Activated CD4-positive, alpha-beta T cell treated with anti-CD3 and anti-CD28 coated beads for 4 hours (primary cell): ENCODE measurements around the gene HLA-G.
"Not testable (repeated sequence)": the region's sequence is repeated elsewhere in the genome, so short reads cannot be mapped to it uniquely, and the experiment has no call there.

Experiments
- DNase-seq, 2 donors: peaks; one replicate each; pipeline ENCODE4 v3.0.0-alpha.2; 2020

HLA-G gene

DNA sequence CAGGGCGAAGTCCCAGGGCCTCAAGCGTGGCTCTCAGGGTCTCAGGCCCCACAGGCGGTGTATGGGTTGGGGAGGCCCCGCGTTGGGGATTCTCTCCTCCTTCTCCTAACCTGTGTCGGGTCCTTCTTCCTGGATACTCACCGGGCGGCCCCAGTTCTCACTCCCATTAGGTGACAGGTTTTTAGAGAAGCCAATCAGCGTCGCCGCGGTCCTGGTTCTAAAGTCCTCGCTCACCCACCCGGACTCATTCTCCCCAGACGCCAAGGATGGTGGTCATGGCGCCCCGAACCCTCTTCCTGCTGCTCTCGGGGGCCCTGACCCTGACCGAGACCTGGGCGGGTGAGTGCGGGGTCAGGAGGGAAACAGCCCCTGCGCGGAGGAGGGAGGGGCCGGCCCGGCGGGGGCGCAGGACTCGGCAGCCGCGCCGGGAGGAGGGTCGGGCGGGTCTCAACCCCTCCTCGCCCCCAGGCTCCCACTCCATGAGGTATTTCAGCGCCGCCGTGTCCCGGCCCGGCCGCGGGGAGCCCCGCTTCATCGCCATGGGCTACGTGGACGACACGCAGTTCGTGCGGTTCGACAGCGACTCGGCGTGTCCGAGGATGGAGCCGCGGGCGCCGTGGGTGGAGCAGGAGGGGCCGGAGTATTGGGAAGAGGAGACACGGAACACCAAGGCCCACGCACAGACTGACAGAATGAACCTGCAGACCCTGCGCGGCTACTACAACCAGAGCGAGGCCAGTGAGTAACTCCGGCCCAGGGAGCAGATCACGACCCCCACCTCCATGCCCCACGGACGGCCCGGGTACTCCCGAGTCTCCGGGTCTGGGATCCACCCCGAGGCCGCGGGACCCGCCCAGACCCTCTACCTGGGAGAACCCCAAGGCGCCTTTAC lies at the start of gene HLA-G:
Gene HLA-G (plus strand): TSS at position 247 of the 892 bp plus-strand sequence. CDS start 20 bp downstream, at position 267.
- no peak for DNase-seq

GRCh38 chr6:29780019-29780698 lies 47.5 kb upstream of the HLA-G start:
- not testable (repeated sequence) for DNase-seq

DNA sequence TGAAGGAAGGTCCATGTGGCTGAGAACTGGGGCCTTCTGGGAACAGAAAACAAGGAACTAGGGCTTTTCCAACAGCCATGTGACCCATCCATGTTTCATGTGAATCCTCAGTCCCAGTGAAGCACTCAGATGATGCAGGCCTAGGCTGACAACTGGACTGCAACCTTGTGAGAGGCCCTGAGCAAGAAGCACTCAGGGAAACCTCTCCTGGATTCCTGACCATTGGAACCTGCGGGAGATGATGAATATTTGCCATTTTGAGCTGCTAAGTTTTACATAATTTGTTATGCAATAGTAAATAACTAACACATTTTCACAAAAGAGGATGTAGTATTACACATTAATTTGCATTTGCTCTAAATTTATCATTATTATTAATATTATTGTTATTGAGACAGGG lies 38.4 kb upstream of the HLA-G start:
- DNase-seq: no peak

DNA sequence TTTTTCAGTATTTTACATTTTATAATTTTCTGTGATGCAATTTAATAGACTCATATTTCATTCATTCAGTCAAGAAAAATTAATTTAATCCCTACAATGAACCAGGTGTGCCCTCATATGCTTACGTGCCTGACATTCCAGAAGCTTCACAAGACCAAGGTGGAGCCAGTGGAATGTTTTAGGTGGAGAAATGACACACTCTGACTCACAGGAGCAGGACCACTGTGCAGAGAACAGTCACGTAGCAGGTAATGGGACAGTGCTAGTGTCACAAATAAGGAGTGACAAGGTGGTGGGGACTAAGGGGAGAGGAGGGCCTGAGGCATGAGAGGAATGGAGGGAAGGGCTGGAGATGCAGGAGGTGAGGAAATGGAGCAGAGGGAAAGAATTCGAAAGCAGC lies 37.0 kb upstream of the HLA-G start:
- no peak for DNase-seq

DNA sequence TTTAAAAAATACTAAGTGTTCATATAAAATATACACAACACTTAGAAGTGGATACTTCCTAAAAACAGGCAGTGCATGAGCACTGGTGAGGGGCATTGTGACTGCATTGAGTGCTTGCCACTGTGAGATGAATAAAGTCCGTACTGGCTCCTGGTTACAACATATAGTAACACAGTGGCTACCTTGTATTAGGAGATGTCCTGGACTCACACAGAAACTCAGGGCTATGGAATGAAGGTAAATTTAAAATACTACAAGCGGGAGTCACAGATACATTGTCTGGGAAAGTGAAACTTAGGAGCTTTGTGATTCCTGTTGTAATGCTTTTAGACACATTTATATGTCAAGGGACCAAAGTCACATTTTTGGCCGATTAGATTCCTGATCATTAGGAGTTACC lies 36.5 kb upstream of the HLA-G start:
- no peak for DNase-seq

DNA sequence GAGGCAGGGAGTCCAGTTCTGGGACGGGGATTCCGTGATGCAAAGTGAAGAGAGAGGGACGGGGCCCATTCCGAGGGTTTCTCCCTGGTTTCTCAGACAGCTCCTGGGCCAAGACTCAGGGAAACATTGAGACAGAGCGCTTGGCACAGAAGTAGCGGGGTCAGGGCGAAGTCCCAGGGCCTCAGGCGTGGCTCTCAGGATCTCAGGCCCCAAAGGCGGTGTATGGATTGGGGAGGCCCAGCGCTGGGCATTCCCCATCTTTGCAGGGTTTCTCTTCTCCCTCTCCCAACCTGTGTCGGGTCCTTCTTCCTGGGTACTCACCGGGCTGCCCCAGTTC lies 35.9 kb upstream of the HLA-G start:
- DNase-seq: no peak

- DNase-seq: peak; percentile 79
These were observed 35.2 kb upstream of the HLA-G start for GRCh38 chr6:29792123-29793035.

DNA sequence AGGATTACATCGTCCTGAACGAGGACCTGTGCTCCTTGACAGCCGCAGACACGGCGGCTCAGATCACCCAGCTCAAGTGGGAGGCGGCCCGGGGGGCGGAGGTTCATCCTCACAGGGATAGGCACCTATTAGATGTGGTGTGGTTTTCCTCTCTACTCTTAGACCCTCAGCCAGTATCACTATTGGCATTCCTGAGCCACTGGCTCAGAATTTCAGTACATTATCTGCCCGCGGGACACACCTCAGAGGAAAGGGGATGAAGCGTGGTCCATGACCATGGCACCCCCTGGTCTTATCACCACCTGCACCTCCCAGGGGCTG lies 34.6 kb upstream of the HLA-G start:
- no peak for DNase-seq

DNA sequence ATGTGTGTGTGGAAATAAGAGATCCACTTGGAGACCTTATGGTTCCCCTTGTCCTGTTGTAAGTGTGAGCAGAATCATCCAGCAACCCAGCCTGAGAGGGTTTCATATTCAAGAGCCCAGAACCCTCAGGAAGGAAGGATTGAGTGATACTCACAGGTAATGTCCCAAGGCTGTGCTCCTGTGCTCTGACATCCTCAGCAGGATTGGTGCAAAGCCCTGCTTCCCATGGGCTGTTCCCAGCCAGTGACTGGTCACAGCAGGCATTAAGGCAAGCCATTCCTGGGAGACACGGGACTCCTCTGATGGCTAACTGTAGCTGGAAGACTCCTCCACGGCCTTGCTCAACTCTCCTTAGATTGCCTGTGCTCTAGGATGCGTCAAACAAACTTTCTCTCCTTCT lies 33.8 kb upstream of the HLA-G start:
- no peak for DNase-seq

DNA sequence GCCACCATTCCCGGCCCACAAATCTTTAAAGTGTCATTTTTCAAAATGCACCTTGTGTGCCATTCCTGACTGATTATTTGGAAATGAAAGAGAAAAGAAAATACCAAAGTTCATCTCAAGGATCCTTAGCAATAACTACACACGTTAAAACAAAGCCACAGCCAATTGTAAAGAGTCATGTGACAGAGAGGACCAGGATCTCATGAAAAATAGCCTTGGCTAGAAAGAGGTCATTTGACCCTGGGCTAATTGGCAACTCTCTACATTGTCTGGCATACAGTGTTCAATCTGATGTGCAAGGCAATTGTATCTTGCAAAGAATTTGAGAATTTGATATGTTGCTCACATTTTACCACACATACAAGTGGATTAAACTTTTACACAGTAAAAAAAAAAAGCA lies 31.6 kb upstream of the HLA-G start:
- DNase-seq: no peak

GRCh38 chr6:29797135-29797534 lies 30.5 kb upstream of the HLA-G start:
- DNase-seq: no peak

GRCh38 chr6:29797966-29798365 lies 29.7 kb upstream of the HLA-G start:
- DNase-seq: no peak

DNA sequence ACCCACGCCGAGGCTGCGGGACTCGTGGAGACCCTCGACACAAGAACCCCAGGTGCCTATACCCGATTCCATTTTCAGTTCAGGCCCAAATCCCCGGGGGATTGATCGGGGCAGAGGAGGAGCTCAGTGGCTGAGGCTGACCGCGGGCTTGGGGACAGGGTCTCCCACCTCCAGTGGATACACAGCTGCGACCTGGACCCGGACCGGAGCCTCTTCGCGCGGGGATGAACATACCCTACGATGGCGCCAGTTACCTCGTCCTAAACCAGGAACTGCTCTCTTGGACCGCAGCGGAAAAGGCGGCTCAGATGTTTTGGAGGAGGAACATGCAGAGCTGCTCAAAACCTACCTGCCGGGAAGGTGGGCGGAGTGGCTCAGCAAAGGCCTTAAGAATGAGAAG lies 27.4 kb upstream of the HLA-G start:
- DNase-seq: no peak

DNA sequence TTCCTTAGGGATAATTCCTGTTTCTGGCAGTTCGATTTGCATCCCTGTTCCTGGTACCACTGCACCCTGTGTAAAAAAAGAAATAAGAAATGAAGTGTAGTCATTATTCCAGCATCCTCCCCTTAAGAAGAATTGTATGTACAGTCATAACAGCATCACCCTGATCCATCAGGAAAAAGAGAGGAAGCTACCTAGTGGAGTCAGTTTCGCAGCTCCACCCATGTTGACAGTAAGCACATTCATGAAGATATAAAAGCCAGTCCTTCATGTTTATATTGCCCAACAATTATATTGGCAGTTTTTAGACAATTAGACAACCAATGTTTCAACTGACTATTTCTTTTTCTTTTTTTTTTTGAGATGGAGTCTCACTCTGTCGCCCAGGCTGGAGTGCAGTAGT lies 21.2 kb upstream of the HLA-G start:
- no peak for DNase-seq

- no peak for DNase-seq
These were observed 18.4 kb upstream of the HLA-G start for GRCh38 chr6:29809249-29809648.

DNA sequence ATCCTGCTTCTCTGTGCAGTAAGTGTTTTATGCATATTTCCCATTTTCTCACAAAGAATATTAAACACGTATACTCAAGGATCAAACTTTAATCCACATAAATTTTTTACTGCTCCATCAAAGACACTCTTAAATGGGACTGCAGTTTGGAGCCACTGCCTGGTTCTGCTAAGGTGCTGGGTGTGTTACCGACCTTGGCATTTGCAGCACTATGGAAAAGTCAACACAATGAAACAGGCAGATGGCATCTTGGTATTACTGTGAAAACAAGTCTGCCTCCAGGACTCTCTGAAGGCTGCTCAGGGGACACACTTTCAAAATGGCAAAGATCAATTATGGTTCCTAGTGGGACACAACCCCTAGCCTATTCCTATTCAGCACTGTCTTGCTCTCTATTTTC lies 17.3 kb upstream of the HLA-G start:
- DNase-seq: no peak

- DNase-seq: no peak
These were observed 16.2 kb upstream of the HLA-G start for GRCh38 chr6:29811377-29811776.

GRCh38 chr6:29813066-29813465 lies 14.6 kb upstream of the HLA-G start:
- DNase-seq: no peak

DNA sequence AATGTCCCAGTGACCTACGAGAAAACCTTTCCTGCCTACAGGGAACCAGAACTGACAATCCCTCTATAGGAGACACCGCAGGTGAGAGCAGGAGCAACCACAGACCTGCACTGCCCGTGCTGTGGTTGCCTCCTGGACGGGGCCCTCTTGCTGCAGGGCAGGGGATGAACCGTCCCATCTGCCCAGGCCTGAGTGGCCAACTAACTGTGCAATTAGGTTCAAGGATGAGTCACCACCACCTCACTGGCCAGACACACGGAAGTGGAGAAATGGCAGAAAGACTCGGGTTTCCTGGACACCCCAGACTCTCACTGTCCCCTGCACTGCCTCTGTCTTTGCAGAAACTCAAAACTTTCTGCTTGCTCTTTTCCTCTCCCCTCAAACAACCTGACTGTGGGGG lies 13.8 kb upstream of the HLA-G start:
- no peak for DNase-seq

- DNase-seq: no peak
These were observed 13.1 kb upstream of the HLA-G start for GRCh38 chr6:29814379-29815117.

DNA sequence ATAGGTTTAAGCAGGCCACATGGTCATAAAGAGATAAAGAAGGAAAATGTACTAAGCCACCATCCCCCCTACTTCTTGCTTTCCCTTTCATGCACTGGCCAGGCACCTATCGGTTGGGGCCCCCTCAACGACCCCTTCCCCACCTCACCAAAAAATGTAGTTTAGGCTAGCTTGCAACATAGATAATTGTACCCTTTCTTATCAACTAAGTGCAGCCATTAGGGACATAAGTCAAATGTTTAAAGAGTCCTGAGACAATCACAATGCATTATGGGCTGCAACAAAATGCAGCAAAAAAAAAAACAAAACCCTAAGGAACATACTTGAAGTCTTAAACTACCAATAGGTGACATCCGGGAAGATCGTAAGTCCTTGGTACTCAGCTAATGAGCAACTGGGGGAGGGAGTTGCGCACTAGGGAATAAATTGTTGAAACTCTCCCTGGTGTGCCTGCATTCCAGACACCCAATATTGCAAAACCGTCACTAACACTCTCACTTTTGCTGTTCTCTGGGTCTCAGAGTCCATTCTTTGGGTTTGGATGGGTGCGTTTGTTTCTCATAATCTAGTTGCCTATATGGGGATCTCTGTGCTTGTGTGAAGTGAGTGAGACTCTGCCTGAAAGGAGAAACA lies 12.4 kb upstream of the HLA-G start:
- no peak for DNase-seq

DNA sequence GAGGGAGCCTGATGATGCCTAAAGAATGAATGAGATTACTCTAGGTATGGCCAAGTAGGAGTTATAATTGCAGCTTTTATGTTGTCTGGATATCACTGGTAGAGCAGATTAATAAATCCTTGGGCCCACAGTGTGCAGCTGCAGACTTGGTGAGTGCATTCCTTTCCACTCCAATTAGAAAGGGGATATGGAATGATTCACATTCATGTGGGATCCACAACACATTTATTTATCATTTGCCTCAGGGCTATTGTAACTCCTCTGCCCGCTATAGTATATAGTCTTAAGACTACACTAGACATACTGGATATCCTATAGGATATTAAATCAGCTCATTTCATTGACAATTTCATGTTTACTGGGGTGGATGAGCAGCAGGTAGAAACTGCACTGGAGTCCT lies 11.6 kb upstream of the HLA-G start:
- DNase-seq: no peak
